Measurements from ENCODE around the gene RIPPLY3. TPM values are rescaled to one million over a fixed set of nuclear protein-coding genes. Genes with fewer than 3 reads are reported as not detected.
"Not testable (repeated sequence)": the region's sequence is repeated elsewhere in the genome, so short reads cannot be mapped to it uniquely, and the experiment has no call there.

RIPPLY3 gene
- total RNA-seq, 4 donors from 2014 or later: 0.21 TPM; not detected in 3

DNA sequence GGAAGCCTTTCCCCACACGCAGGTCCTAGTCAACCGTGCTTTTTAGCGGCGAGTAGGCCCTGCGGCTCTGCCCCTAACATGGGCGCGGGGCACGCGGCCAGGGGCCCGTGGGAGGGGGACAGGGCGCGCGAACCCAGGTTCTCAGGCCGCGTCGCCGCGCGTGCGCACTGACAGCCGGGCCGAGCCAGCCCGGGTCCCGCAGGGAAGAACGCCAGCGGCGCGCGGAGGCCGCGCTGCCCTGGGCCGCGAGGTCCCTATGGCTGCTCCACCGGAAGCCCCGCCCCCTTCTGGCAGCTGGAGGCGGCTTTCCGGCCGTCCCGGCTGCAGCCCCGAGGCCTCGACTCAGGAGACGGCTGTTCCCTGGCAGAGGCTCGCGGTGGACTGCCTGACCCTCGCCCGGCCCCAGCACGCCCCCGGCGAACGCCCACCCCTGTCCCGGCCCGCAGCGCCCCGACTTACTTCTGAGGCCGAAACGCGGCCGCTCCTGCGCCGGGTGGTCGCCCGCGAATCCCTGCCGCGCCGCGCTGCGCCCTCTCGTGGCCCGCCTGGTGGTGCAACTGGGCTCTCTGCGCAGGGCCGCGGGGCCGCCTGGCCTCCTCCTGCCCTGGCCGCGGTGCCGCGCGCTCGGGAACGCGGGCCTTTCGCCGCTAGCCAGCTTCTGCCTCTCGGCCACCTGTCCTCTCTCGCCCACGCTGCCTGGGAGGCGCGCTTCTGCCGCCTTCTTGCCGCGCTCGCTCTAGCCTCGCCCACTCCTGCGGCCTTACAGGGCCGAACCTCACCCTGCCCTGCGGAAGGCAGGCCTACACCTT is 16.6 kb upstream of the RIPPLY3 start:
- no peak for TF ChIP-seq EP300 (IDR thresholded peaks at IDR 0.05)
- no peak for TF ChIP-seq POLR2A (IDR thresholded peaks at IDR 0.05)
- TF ChIP-seq, protein P1, sequence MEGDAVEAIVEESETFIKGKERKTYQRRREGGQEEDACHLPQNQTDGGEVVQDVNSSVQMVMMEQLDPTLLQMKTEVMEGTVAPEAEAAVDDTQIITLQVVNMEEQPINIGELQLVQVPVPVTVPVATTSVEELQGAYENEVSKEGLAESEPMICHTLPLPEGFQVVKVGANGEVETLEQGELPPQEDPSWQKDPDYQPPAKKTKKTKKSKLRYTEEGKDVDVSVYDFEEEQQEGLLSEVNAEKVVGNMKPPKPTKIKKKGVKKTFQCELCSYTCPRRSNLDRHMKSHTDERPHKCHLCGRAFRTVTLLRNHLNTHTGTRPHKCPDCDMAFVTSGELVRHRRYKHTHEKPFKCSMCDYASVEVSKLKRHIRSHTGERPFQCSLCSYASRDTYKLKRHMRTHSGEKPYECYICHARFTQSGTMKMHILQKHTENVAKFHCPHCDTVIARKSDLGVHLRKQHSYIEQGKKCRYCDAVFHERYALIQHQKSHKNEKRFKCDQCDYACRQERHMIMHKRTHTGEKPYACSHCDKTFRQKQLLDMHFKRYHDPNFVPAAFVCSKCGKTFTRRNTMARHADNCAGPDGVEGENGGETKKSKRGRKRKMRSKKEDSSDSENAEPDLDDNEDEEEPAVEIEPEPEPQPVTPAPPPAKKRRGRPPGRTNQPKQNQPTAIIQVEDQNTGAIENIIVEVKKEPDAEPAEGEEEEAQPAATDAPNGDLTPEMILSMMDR (IDR thresholded peaks at IDR 0.05): peak; percentile 80 to 94
- peak in 1 of 3 donors; percentile 16 for TF ChIP-seq POLR2AphosphoS5 (IDR thresholded peaks at IDR 0.05)
- H3K36me3 ChIP-seq: no peaks in the 10 kb centered on the region
- H3K9me3 ChIP-seq: no peaks in the 10 kb centered on the region
- peaks cover 7% of the 10 kb centered on the region for H3K27me3 ChIP-seq
- peaks cover 7% of the 10 kb centered on the region for H3K4me1 ChIP-seq
- WGBS: 4% methylated on average over 25 of the region's 97 CpGs
- H3K4me3 ChIP-seq: peak overlapping the region; percentile 63
- peak overlapping the region; percentile 93 for H3K27ac ChIP-seq
- peak; percentile 90 to 92 for DNase-seq (ENCODE audit: low spot score in 2 of 2)

DNA sequence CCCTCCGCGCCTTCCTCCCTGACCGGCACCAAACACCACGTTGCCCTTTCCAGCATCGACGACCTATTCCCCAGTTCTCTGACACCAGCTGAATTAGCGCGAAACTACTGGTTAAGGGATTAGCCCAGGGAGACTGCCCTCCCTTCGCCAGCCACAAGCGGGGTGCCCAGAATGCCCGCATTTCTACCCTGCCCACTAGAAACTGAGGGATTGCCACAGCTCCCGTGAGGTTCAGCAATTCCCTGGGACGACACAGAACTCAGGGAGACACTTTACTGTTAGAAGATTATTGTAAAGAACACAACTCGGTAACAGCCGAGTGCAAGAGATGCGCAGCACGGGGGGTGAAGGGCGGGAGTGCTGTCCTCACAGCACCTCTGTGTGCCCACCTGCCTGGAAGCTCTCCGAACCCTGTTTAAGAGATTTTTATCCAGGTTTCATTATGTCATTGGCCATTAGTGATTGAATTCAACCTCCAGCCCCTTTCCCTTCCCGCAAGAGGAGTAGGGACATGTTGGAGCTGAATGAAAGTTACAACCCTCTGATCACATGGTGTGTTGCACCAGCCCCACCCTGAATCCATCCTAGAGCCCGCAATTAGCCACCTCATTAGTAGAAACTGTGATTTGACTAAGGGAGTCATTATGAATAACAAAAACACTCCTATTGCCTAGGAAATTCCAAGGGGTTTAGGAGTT is 15.8 kb upstream of the RIPPLY3 start:
- peak overlapping the region; percentile 63 for H3K4me3 ChIP-seq
- TF ChIP-seq POLR2AphosphoS5 (IDR thresholded peaks at IDR 0.05) (no peak), POLR2A (IDR thresholded peaks at IDR 0.05) (no peak), EP300 (IDR thresholded peaks at IDR 0.05) (no peak)
- TF ChIP-seq, protein P1 (IDR thresholded peaks at IDR 0.05): no peak
- peak overlapping the region; percentile 93 for H3K27ac ChIP-seq
- H3K4me1 ChIP-seq: peaks cover 7% of the 10 kb centered on the region
- H3K9me3 ChIP-seq: no peaks in the 10 kb centered on the region
- peaks cover 7% of the 10 kb centered on the region for H3K27me3 ChIP-seq
- WGBS: 72% methylated on average over 21 of the region's 21 CpGs
- DNase-seq (ENCODE audit: low spot score in 2 of 2): no peak
- H3K36me3 ChIP-seq: no peaks in the 10 kb centered on the region

DNA sequence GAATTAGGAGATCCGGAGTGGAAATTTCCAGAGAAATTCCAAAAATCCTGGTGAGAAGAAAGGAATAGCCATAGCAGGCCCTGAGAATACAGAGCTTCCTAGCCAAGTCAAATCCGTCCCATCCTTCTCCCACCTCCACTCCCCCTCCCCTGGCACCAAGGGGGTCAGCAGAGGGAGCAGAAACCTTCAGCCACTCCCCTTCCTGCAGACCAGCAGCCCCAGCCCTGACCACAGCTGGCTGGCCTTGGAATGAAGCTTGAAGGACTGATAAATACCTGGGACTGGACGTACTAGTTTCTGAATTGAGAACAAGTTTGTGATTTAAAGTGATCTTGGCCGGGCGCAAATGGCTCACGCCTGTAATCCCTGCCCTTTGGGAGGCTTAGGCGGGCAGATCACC is 13.8 kb upstream of the RIPPLY3 start:
- no peak overlapping the region for H3K4me3 ChIP-seq
- no peak overlapping the region for H3K27ac ChIP-seq
- no peaks in the 10 kb centered on the region for H3K9me3 ChIP-seq
- peaks cover 7% of the 10 kb centered on the region for H3K27me3 ChIP-seq
- WGBS: 85% methylated on average over 7 of the region's 7 CpGs
- peaks cover 7% of the 10 kb centered on the region for H3K4me1 ChIP-seq
- H3K36me3 ChIP-seq: no peaks in the 10 kb centered on the region
- TF ChIP-seq EP300 (IDR thresholded peaks at IDR 0.05): no peak
- TF ChIP-seq POLR2AphosphoS5 (IDR thresholded peaks at IDR 0.05): no peak
- TF ChIP-seq POLR2A (IDR thresholded peaks at IDR 0.05): no peak
- TF ChIP-seq, protein P1 (IDR thresholded peaks at IDR 0.05): no peak
- DNase-seq (ENCODE audit: low spot score in 2 of 2): peak in 1 of 2 donors; percentile 29

DNA sequence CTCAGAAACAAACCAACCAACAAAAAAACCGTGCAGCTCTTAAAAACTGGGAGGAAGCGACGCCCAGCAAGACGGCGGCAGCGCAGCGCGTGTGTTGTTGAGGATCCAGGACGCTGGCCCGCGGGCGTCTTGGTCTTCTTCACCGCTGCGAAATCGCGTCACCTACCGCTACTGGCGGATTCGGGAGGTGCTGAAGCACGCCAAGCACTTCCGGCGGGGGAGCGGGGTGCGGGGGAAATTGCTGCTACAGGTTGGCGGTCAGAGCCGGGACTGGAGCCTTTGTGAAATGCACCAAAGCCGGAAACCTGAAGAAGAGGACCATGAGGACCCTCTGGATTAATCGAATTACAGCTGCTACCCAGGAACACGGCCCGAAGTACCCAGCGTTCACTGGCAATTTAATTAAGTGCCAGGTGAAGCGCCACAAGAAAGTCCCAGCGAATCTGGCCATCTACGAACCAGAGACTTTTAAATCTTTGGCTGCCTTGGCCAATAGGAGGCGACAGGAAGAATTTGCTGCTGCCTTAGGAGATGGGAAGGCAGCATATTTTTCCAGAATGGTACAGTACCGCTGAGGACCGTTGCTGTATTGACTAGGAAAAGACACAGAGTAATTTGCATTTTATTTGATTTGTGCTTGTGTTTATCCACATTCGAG is 11.9 kb upstream of the RIPPLY3 start:
- Histone ChIP-seq H3K9me3 (no peaks in the 10 kb centered on the region), H3K36me3 (no peaks in the 10 kb centered on the region), H3K4me1 (peaks cover 3% of the 10 kb centered on the region), H3K27me3 (peaks cover 7% of the 10 kb centered on the region), H3K27ac (no peak overlapping the region), H3K4me3 (no peak overlapping the region)
- 38% methylated on average over 37 of the region's 38 CpGs for WGBS
- TF ChIP-seq, protein P1 (IDR thresholded peaks at IDR 0.05): no peak
- TF ChIP-seq EP300 (IDR thresholded peaks at IDR 0.05) (no peak), POLR2AphosphoS5 (IDR thresholded peaks at IDR 0.05) (no peak), POLR2A (IDR thresholded peaks at IDR 0.05) (no peak)
- DNase-seq (ENCODE audit: low spot score in 2 of 2): no peak

DNA sequence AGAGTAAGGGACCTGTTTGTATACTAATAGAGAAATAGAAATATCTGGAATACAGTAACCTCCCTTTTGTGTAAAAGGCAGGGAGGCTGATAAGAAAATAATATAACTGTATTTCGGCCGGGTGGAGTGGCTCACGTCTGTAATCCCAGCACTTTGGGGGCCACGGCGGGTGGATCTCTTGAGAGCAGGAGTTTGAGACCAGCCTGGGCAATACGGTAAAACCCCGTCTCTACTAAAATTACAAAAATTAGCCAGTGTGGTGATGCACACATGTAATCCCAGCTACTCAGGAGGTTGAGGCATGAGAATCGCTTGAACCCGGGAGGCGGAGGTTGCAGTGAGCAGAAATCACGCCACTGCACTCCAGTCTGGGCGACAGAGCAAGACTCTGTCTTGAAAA is 11.2 kb upstream of the RIPPLY3 start:
- not testable (repeated sequence) for H3K36me3 ChIP-seq; H3K27me3 ChIP-seq; H3K27ac ChIP-seq; H3K4me3 ChIP-seq; DNase-seq (ENCODE audit: low spot score in 2 of 2); H3K9me3 ChIP-seq; H3K4me1 ChIP-seq
- WGBS: 95% methylated on average over 12 of the region's 12 CpGs

Measured in suprapubic skin (tissue), 4 donors.